GM23338 (cell line): ENCODE measurements around the gene SMYD5.

Experiments
- CREB1 ChIP-seq: fragments of 250-450 bp; sonication (Bioruptor Pico); IDR thresholded peaks from 2 replicates; pipeline ENCODE4 v1.5.0; 2020; ENCODE audit warnings: low read depth, mild to moderate bottlenecking, moderate library complexity
- CTCF ChIP-seq, 2 experiments: fragments of 200-600 bp in 1 of 2; sonication (generic) in 1 of 2; conservative IDR thresholded peaks; 2 replicates each; pipeline versions ENCODE4 v1.5.1 to v1.6.1; 2016 to 2017; ENCODE audit warnings: antibody characterized with exemption in 2 of 2, low read depth in 2 of 2, mild to moderate bottlenecking in 2 of 2, moderate library complexity in 1 of 2
- EZH2phosphoT487 ChIP-seq: fragments of 200-600 bp; sonication (generic); IDR thresholded peaks from one replicate; pipeline ENCODE4 v1.8.1; 2018; ENCODE audit warnings: antibody characterized with exemption; ENCODE audit not compliant: unreplicated experiment
- POLR2AphosphoS5 ChIP-seq: IDR thresholded peaks from 2 replicates; pipeline ENCODE4 v1.6.1; 2016; ENCODE audit warnings: antibody characterized with exemption, low read depth

GRCh38 chr2:73268830-73269685 lies 55.0 kb downstream of the SMYD5 start:
- TF ChIP-seq CTCF (conservative IDR thresholded peaks at IDR 0.05; ENCODE audit: low read depth in 2 of 2), result peak in 1 of 2 experiments; percentile 13; a peak in 2 of 4 replicates
- no peak for TF ChIP-seq CREB1 (CRISPR knock-in tag)
- peak; percentile 60; the same call in 1 of the 2 replicates for TF ChIP-seq POLR2AphosphoS5
- no peak for TF ChIP-seq EZH2phosphoT487
